Skeletal muscle tissue (tissue), 4 donors: ENCODE results near the gene AFG1L. TPM values are rescaled to one million over a fixed set of nuclear protein-coding genes. Genes with fewer than 3 reads are reported as not detected.

Source experiments
- H3K27ac ChIP-seq: one replicate; pipeline ENCODE4 v1.7.0; 2013; ENCODE audit warnings: mild to moderate bottlenecking, low read depth, low read length, inconsistent platforms
- H3K27me3 ChIP-seq, 3 donors: one replicate each; pipeline ENCODE4 v1.7.0; 2013; ENCODE audit warnings: low read length in 3 of 3; ENCODE audit not compliant: control insufficient read depth in 3 of 3, insufficient read depth in 3 of 3
- H3K36me3 ChIP-seq, 3 donors: one replicate each; pipeline ENCODE4 v1.7.0; 2013; ENCODE audit warnings: low read length in 3 of 3; ENCODE audit not compliant: control insufficient read depth in 3 of 3, insufficient read depth in 3 of 3
- H3K4me1 ChIP-seq, 3 donors: one replicate each; pipeline ENCODE4 v1.7.0; 2013; ENCODE audit warnings: low read length in 3 of 3, mild to moderate bottlenecking in 3 of 3; ENCODE audit not compliant: control insufficient read depth in 3 of 3, insufficient read depth in 3 of 3
- H3K4me3 ChIP-seq, 3 donors: one replicate each; pipeline ENCODE4 v1.7.0; 2013; ENCODE audit warnings: low read length in 3 of 3
- H3K9ac ChIP-seq, 3 donors: one replicate each; pipeline ENCODE4 v1.7.0; 2013; ENCODE audit warnings: low read length in 3 of 3, mild to moderate bottlenecking in 3 of 3, moderate library complexity in 2 of 3, low read depth in 1 of 3
- H3K9me3 ChIP-seq, 3 donors: one replicate each; pipeline ENCODE4 v1.7.0; 2013; ENCODE audit warnings: low read length in 3 of 3; ENCODE audit not compliant: control insufficient read depth in 3 of 3
- total RNA-seq: library from RNA; depleted of rRNA; stranded (reverse); fragments of >200 nt; gene quantifications from one replicate; pipeline ENCODE4 v1.2.3, GENCODE V29; 2014
- donor health status: Osteomylitis.

Gene AFG1L
- total RNA-seq, 1 donor from 2014 or later = 5.2 TPM

DNA sequence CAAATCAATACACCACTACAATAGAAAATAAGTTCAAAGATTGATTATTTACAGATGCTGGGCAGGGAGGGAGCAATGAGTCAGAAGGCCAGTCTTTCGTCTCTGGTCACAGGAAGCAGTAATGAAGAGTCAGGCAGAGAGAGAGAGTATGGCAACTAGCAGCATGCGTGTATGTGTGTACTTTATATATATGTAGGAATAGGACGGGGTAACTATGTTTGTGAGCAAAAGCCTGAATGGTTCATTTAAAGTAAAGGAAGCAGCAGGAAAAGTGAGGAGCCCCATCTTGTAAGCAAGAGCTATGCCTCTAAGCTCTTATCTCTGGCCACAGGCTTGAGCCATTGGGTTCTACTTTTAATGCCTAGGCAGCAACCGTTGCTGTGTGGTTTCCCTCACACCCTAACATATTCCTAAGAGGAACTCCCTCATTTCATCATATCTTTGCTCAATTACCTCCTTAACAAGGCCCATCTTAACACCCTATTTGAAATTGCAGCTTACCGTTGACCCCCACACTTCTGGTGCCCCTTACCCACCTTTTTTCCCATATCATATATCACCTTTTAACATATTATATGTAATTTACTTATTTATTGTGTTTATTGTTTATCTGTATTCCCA lies 66.6 kb downstream of the AFG1L start:
- Histone ChIP-seq H3K9me3 (no peaks in the 10 kb centered on the region), H3K9ac (no peak overlapping the region), H3K27me3 (no peaks in the 10 kb centered on the region), H3K4me1 (no peaks in the 10 kb centered on the region), H3K27ac (no peak overlapping the region), H3K36me3 (peaks cover 0 to 2% (median 0%) of the 10 kb centered on the region in 3 donors), H3K4me3 (no peak overlapping the region)

DNA sequence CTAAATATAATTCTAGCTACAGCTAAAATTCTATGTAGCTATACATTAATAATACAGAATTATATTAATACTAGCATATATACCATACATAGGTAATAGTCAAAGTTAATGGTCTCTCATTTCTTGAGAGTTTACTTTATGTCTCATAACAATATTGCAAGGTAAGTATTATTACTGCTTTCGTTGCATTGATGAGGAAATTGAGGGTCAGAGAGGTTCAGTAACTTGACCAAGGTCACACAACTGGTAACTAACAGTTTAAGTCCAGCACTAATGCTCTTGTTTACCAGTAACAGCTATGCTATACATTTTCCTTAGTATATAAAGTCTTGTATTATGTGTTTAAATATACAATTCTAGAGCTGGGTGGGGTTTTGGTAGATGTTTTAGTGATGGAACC lies 67.6 kb downstream of the AFG1L start:
- no peak overlapping the region for H3K9ac ChIP-seq
- H3K4me3 ChIP-seq = no peak overlapping the region
- no peaks in the 10 kb centered on the region for H3K9me3 ChIP-seq
- H3K4me1 ChIP-seq = no peaks in the 10 kb centered on the region
- peaks cover 0 to 2% (median 0%) of the 10 kb centered on the region in 3 donors for H3K36me3 ChIP-seq
- H3K27me3 ChIP-seq = no peaks in the 10 kb centered on the region
- H3K27ac ChIP-seq = no peak overlapping the region

DNA sequence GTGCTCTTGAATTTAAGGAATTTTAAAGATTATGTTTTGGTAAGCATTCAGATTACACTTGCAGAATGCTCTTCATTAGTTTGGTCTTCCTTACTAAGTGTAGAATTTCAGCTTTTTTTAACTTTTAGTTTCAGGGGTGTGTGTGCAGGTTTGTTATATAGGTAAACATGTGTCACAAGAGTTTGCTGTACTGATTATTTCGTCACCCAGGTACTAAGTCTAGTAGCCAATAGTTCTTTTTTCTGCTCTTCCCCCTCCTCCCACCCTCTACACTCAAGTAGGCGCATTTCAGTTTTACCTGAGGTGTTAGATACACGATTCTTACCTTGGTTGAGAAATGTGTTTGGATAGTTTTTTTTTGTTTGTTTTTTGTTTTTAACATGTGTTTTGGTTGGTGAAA lies 68.3 kb downstream of the AFG1L start:
- no peak overlapping the region for H3K27ac ChIP-seq
- no peaks in the 10 kb centered on the region for H3K9me3 ChIP-seq
- no peak overlapping the region for H3K9ac ChIP-seq
- H3K36me3 ChIP-seq = no peaks in the 10 kb centered on the region
- H3K4me1 ChIP-seq = no peaks in the 10 kb centered on the region
- H3K27me3 ChIP-seq = no peaks in the 10 kb centered on the region
- no peak overlapping the region for H3K4me3 ChIP-seq

DNA sequence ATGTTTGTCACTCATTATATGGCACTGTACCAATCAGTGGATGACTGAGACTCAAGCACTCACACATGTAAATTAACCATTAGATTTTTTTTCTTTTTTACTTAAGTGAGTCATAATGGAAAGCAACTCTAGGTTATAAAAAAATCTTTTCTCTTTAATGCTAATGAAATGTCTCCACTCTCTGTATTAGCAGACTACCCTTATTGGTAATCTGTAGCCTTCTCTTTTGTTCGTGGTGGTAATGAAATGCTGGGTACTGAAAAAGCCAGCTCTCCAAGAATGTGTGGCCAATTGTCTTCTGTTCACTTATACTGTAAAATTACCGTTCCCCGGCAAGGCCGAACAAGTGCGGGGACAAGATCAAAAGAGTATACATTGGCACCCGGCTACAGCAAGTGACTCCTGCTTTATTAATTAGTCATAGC lies 69.0 kb downstream of the AFG1L start:
- H3K9ac ChIP-seq = peak overlapping the region; percentile 47 to 73 (median 55)
- peak overlapping the region; percentile 14 for H3K27ac ChIP-seq
- peak overlapping the region; percentile 15 to 52 (median 30) for H3K4me3 ChIP-seq
- H3K9me3 ChIP-seq = no peaks in the 10 kb centered on the region
- H3K27me3 ChIP-seq = no peaks in the 10 kb centered on the region
- no peaks in the 10 kb centered on the region for H3K4me1 ChIP-seq
- no peaks in the 10 kb centered on the region for H3K36me3 ChIP-seq

DNA sequence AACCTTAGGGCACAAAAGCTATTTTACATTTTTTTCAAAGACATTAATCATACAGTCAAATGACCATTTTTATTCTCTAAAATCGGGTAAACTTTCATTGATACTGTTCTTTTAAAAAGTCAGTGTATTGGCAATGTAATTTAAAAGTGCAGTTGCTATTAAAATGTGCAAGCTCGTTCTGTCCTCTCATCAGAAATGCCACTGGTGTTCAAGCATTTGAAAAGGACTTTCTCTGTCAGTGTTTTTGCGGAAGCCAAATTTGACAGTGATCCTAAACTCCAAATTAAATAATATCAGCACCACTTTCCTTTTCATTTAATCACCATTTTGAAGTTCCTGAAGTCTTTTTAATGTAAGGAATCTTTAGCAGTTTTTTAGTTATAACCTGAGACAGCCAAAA lies 69.6 kb downstream of the AFG1L start:
- H3K9ac ChIP-seq = peak overlapping the region; percentile 47 to 73 (median 55)
- H3K4me3 ChIP-seq = peak overlapping the region; percentile 15 to 52 (median 30)
- H3K9me3 ChIP-seq = no peaks in the 10 kb centered on the region
- H3K36me3 ChIP-seq = no peaks in the 10 kb centered on the region
- H3K4me1 ChIP-seq = no peaks in the 10 kb centered on the region
- H3K27ac ChIP-seq = peak overlapping the region; percentile 14
- H3K27me3 ChIP-seq = no peaks in the 10 kb centered on the region

DNA sequence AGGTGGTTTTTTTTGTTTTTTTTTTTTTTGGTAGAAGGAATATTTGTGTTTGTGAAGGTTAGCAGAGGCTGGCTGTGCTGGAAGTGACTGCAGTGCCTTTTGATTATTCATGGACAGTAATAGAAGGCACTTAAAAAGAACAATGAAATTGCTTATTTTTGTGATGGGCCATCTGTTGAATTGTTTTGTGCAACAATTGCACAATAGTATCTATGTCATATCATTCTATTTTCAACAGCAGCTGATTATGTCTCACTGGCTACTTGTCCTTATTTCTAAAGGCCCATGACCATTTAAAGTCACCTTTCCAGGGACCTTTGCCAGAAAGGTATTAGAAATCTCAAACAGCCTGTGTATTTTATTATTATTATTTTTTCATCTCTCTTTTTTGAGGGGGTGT lies 70.6 kb downstream of the AFG1L start:
- H3K4me3 ChIP-seq = no peak overlapping the region
- H3K36me3 ChIP-seq = no peaks in the 10 kb centered on the region
- no peak overlapping the region for H3K27ac ChIP-seq
- H3K9ac ChIP-seq = no peak overlapping the region
- H3K4me1 ChIP-seq = no peaks in the 10 kb centered on the region
- H3K9me3 ChIP-seq = no peaks in the 10 kb centered on the region
- H3K27me3 ChIP-seq = no peaks in the 10 kb centered on the region

DNA sequence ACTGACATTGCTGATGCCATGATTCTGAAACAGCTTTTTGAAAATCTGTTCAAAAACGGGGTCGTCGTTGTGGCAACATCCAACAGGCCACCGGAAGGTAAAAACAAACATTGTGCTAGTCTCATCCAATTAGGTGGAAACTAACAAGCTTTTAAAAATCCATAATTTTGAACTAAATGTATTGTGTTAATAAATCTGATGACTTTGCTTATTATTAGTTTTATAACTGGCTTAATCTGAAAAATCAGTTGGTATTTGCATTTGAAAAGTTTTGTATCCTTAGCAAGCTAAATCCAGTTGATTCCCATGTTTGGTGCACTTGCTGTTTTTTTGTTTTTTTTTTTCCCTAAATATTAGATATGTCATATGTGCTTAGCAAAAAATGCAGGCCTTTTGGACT lies 71.4 kb downstream of the AFG1L start:
- Histone ChIP-seq H3K27me3 (no peaks in the 10 kb centered on the region), H3K4me3 (no peak overlapping the region), H3K9me3 (no peaks in the 10 kb centered on the region), H3K27ac (no peak overlapping the region), H3K36me3 (no peaks in the 10 kb centered on the region), H3K4me1 (no peaks in the 10 kb centered on the region), H3K9ac (no peak overlapping the region)

DNA sequence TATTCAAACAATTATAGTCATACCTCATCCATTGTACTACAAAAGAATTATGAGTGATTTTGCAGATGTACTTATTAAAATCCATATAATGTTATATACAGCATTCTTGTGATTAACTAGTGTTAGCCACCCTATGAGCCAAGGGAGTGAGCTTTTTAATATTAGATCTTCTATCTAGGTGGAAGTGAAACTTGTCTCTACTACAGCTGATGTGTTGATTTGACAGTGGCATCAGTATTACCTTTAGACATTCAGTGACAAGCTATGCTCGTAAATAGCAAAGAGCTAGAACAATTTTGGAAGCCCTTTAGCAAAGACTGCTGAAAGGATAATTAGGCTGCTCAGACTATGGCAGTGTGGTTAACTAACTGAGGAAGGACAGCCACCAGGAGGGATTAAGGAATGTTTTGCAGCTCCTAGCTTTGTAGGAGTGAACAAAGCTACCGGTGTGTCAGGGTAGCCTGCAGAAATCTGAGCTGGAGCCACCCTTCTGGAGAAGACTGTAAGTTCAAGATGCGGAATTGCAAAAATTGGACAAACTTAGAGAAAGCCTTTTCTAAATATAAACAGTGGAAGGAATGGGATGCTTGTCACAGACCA lies 73.7 kb downstream of the AFG1L start:
- no peak overlapping the region for H3K4me3 ChIP-seq
- H3K9ac ChIP-seq = no peak overlapping the region
- H3K27ac ChIP-seq = no peak overlapping the region
- H3K36me3 ChIP-seq = peaks cover 0 to 3% (median 3%) of the 10 kb centered on the region in 3 donors
- no peaks in the 10 kb centered on the region for H3K27me3 ChIP-seq
- no peaks in the 10 kb centered on the region for H3K9me3 ChIP-seq
- no peaks in the 10 kb centered on the region for H3K4me1 ChIP-seq

DNA sequence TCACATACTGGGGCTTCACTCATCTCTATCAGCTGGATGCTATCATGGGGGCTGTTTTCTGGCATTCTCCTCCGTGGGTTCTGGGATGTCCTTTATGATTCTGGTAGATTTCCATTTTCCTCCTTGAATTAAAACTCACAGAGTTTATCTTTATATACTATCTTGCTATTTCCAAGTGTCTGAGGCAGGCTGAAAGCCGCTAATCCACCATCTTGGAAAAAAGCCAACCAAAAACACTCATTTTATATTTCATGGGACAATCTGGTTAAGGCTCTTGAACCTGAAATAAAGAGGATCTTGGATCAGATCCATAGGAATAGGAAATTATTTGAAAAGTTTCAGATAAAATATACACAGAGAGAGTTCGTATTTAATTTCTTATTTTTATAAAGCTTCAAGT lies 86.0 kb downstream of the AFG1L start:
- no peak overlapping the region for H3K27ac ChIP-seq
- H3K4me3 ChIP-seq = no peak overlapping the region
- H3K36me3 ChIP-seq = no peaks in the 10 kb centered on the region
- no peaks in the 10 kb centered on the region for H3K4me1 ChIP-seq
- H3K27me3 ChIP-seq = no peaks in the 10 kb centered on the region
- H3K9me3 ChIP-seq = no peaks in the 10 kb centered on the region
- no peak overlapping the region for H3K9ac ChIP-seq

DNA sequence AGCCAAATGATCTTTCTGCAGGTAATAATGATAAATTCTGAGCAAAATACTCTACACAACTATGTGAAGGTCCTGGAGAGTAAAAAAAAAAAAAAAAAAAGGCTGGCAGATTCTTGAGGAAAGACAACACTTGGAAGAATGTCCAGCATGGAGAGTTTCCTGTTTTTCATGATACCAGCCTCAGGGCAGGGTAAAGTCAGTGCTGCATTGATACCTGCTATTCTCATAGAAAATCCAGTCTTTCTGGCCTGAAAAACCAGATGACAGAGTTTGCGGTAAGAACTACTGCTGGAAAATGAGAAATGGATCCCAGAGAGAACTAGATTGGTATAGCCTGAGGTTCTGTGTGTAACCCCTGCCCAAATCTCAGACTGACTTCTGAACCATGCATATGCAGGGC lies 89.1 kb downstream of the AFG1L start:
- H3K27me3 ChIP-seq = no peaks in the 10 kb centered on the region
- H3K27ac ChIP-seq = no peak overlapping the region
- no peaks in the 10 kb centered on the region for H3K36me3 ChIP-seq
- H3K9ac ChIP-seq = no peak overlapping the region
- no peaks in the 10 kb centered on the region for H3K4me1 ChIP-seq
- H3K9me3 ChIP-seq = no peaks in the 10 kb centered on the region
- no peak overlapping the region for H3K4me3 ChIP-seq
